Right hindlimb (tissue), 1 donor: ENCODE results near the gene MOB1B.
"Not testable (repeated sequence)": the region's sequence is repeated elsewhere in the genome, so short reads cannot be mapped to it uniquely, and the experiment has no call there.

ENCODE experiments used
- DNase-seq: peaks from one replicate; pipeline ENCODE4 v3.0.0-alpha.2; 2018

The MOB1B gene

GRCh38 chr4:71009890-71010588 lies 107.9 kb downstream of the MOB1B start:
- no peak for DNase-seq

- DNase-seq: no peak
These were observed 109.3 kb downstream of the MOB1B start for GRCh38 chr4:71011451-71011850.

GRCh38 chr4:71017391-71017790 lies 115.2 kb downstream of the MOB1B start:
- DNase-seq: not testable (repeated sequence)

GRCh38 chr4:71020611-71021010 lies 118.4 kb downstream of the MOB1B start:
- DNase-seq: no peak

- no peak for DNase-seq
These were observed 123.5 kb downstream of the MOB1B start for GRCh38 chr4:71025654-71026053.

- DNase-seq: no peak
These were observed 123.9 kb downstream of the MOB1B start for GRCh38 chr4:71026086-71026485.

- DNase-seq: no peak
These were observed 125.4 kb downstream of the MOB1B start for GRCh38 chr4:71027611-71028010.

- no peak for DNase-seq
These were observed 127.3 kb downstream of the MOB1B start for GRCh38 chr4:71029504-71029903.

- not testable (repeated sequence) for DNase-seq
These were observed 129.9 kb downstream of the MOB1B start for GRCh38 chr4:71032106-71032505.
